WERI-Rb-1 (cell line): ENCODE data around the gene SRP68.

Source experiments
- DNase-seq: peaks from one replicate; pipeline ENCODE4 v3.0.0-alpha.2; 2020
- H3K27ac ChIP-seq: fragments of 250-450 bp; sonication (Bioruptor Pico); 2 replicates; pipeline ENCODE4 v1.5.1; 2020; ENCODE audit warnings: mild to moderate bottlenecking, moderate library complexity
- H3K27me3 ChIP-seq: fragments of 250-450 bp; sonication (Bioruptor Pico); 2 replicates; pipeline ENCODE4 v1.5.1; 2021; ENCODE audit warnings: mild to moderate bottlenecking, low read depth, moderate library complexity; ENCODE audit not compliant: insufficient read depth, severe bottlenecking
- H3K36me3 ChIP-seq: fragments of 250-450 bp; sonication (Bioruptor Pico); 2 replicates; pipeline ENCODE4 v1.5.1; 2020; ENCODE audit warnings: mild to moderate bottlenecking, moderate library complexity
- H3K4me3 ChIP-seq: 2 replicates; pipeline ENCODE4 v1.5.1; 2011; ENCODE audit warnings: low read depth, mild to moderate bottlenecking, control low read depth, low read length
- H3K9me3 ChIP-seq: fragments of 250-450 bp; sonication (Bioruptor Pico); 2 replicates; pipeline ENCODE4 v1.5.1; 2021; ENCODE audit warnings: mild to moderate bottlenecking, moderate library complexity; ENCODE audit not compliant: severe bottlenecking
- TF ChIP-seq, protein P1 (sequence below): IDR thresholded peaks from 2 replicates; pipeline ENCODE4 v1.5.1; 2011; ENCODE audit warnings: low read depth, mild to moderate bottlenecking, control low read depth, inconsistent platforms, low read length

SRP68 gene

DNA sequence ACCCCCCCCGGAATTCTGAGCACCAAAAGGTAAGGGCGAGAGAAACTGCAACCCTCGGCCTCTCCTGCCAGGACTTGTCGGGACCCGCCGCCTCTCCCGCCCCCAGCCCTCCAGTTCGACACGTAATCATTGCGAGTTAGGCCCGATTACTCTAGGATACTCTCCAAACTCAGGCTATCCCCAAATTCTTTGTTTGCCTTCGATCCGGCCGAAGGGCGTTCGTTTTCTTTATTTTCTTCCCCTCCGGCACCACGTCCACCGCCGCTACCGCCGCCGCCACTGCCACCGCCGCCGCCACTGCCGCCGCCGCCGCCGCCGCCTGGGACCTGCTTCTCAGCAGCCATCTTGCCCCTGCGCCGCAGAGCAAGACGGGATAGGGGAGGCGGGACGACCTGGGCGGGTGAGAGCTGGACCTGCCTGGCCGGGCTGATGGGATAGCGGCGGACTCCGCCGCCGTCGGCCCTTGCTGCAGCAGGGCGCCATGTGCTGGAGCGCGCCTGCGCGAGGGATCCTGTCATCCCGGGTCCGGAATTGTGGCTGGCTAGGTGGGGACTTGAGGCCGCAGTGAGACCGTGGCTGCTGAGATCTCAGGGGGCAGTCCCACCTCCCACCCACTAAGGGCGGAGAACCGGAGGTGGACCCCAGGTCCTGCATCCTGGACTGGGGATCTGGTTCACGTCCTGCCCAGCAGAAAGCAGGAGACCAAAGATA is at the start of gene SRP68:
Gene SRP68, minus strand, starts transcription at position 370 of the 711 bp plus-strand sequence. Its CDS starts 26 bp downstream, at position 344.
- Histone ChIP-seq H3K27me3 (peaks cover 21% of the 10 kb centered on the region), H3K9me3 (peaks cover 3% of the 10 kb centered on the region), H3K27ac (peak within 1 kb of the TSS; percentile 84), H3K4me3 (peak within 1 kb of the TSS; percentile 78), H3K36me3 (peaks cover 29% of the 10 kb centered on the region)
- TF ChIP-seq, protein P1, sequence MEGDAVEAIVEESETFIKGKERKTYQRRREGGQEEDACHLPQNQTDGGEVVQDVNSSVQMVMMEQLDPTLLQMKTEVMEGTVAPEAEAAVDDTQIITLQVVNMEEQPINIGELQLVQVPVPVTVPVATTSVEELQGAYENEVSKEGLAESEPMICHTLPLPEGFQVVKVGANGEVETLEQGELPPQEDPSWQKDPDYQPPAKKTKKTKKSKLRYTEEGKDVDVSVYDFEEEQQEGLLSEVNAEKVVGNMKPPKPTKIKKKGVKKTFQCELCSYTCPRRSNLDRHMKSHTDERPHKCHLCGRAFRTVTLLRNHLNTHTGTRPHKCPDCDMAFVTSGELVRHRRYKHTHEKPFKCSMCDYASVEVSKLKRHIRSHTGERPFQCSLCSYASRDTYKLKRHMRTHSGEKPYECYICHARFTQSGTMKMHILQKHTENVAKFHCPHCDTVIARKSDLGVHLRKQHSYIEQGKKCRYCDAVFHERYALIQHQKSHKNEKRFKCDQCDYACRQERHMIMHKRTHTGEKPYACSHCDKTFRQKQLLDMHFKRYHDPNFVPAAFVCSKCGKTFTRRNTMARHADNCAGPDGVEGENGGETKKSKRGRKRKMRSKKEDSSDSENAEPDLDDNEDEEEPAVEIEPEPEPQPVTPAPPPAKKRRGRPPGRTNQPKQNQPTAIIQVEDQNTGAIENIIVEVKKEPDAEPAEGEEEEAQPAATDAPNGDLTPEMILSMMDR, result no peak
- DNase-seq, result peak; percentile 99

DNA sequence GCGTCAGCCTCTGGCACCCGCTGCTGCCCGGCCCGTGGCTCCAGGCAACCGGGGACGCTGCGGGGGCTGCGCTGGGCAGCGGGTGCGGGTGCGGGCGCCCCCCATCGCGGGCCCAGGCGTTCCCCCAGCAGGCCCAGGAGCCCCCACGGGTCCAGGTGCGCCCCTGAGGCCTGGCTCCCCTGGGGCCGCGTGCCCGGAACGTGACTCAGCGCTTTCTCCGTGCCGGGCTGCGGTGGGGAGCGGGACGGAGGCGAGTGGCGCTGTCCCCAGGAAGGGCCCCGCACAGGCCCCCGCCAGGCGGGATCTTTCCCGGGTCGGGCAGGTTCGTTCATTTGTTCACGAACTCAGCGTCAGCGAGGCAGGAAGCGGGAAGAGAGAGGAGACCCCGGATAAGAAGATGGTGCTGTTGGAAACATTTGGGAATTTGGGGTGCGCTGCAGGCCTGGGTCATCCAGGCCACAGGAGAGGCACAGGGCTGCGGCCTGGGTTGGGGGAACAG is 49.7 kb upstream of the SRP68 start:
- H3K4me3 ChIP-seq, result no peak overlapping the region
- TF ChIP-seq, protein P1, result no peak
- DNase-seq, result no peak
- no peaks in the 10 kb centered on the region for H3K36me3 ChIP-seq
- H3K27ac ChIP-seq, result peak overlapping the region; percentile 13
- H3K27me3 ChIP-seq, result no peaks in the 10 kb centered on the region
- H3K9me3 ChIP-seq, result no peaks in the 10 kb centered on the region

DNA sequence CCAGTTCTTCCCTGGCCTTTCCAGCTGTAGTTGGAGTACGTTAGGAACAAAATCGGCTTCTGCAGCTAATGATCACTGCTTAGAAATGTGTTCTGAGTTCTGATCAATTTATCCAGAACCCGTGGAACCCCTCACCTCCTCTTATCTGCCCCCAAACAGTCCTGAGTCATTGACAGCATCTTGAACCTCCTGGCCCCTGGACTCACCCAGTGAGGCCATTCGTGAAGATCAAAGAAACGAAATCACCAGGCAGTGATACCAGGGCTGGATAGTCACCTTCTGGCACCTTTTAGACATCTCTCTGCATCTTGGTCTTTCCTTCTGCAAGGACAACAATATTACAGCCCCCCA is 48.3 kb upstream of the SRP68 start:
- peak overlapping the region; percentile 23 for H3K27ac ChIP-seq
- TF ChIP-seq, protein P1, result no peak
- no peaks in the 10 kb centered on the region for H3K9me3 ChIP-seq
- DNase-seq, result no peak
- no peaks in the 10 kb centered on the region for H3K36me3 ChIP-seq
- no peak overlapping the region for H3K4me3 ChIP-seq
- H3K27me3 ChIP-seq, result no peaks in the 10 kb centered on the region

DNA sequence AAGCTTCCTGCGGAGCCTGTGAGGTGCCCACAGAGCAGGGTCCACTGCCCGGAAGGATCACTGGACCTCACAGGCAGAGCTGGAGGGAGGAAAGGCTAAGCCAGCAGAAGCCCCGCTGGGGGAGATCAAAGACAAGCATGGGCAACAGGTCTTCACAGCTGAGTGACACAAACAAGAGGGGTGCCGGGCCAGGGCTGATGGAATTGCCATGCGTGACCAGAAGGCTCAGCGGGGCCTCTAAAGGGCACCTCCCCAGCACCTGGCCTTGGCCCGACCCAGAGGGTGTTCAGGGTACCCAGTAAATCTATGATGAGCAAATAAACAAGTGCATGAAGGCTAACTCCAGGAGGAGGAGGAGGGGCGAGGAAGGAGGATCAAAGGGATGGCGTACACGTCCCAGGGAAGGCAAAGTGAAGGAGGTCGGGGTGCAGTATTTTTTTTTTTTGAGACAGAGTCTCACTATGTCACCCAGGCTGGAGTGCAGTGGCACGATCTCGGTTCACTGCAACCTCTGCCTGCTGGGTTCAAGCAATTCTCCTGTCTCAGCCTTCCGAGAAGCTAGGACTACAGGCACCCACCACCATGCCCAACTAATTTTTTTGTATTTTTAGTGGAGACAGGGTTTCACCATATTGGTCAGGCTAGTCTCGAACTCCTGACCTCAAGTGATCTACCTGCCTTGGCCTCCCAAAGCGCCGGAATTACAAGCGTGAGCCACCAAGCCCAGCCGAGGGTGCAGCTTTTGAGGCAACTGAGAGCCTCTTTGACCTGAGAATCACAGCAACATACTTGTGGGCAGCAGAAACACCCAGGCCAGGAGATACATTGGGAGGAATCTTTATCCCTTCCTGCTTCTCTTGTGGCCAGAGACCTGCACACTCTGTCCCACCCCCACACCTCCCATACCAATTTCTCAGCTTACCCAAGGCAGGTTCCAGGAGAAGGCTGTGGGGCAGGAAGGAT is 47.4 kb upstream of the SRP68 start:
- DNase-seq, result no peak
- no peaks in the 10 kb centered on the region for H3K36me3 ChIP-seq
- H3K27ac ChIP-seq, result no peak overlapping the region
- no peak overlapping the region for H3K4me3 ChIP-seq
- no peaks in the 10 kb centered on the region for H3K9me3 ChIP-seq
- TF ChIP-seq, protein P1, result no peak
- no peaks in the 10 kb centered on the region for H3K27me3 ChIP-seq

DNA sequence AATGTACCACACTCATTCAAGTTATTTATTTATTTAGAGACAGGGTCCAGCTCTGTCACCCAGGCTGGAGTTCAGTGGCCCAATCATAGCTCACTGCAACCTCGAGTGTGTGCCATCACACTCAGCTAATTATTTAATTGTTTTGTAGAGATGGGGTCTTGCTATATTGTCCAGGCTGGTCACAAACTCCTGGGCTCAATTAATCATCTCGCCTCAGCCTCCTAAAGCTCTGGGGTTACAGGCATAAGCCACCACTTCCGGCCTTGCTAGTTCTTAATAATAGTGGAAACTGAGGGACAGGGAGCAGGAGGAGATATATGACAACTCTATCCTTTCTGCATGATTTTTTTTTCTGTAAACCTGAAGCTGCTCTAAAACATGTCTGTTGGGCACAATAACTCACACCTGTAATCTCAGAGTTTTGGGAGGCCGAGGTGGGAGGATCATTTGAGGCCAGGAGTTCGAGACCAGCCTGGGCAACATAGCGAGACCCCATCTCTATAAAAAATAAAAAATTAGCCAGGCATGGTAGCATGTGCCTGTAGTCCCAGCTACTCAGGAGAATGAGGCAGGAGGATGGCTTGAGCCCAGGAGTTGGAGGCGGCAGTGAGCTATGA is 42.9 kb upstream of the SRP68 start:
- peaks cover 13% of the 10 kb centered on the region for H3K9me3 ChIP-seq
- no peak for DNase-seq

More for the DNA sequence above, 42.9 kb upstream of the SRP68 start:
- H3K27ac ChIP-seq, result no peak overlapping the region
- no peaks in the 10 kb centered on the region for H3K27me3 ChIP-seq
- no peaks in the 10 kb centered on the region for H3K36me3 ChIP-seq
- H3K4me3 ChIP-seq, result no peak overlapping the region
- TF ChIP-seq, protein P1, result no peak
